Peyer's patch (tissue), 4 donors: ENCODE data around the gene COMMD1.

Experiments used
- POLR2A ChIP-seq, 2 donors: fragments of 450-650 bp; IDR thresholded peaks; one replicate each; pipeline ENCODE4 v1.5.1; 2017; ENCODE audit warnings: antibody characterized with exemption in 2 of 2, mild to moderate bottlenecking in 2 of 2, moderate library complexity in 2 of 2
- TF ChIP-seq, protein P1 (sequence below), 6 experiments: fragments of 450-650 bp in 4 of 6; fragments of 200-600 bp in 2 of 6; sonication (generic) in 1 of 6; IDR thresholded peaks; one replicate each; pipeline ENCODE4 v1.5.1; 2017 to 2019; ENCODE audit warnings: antibody characterized with exemption in 6 of 6, mild to moderate bottlenecking in 3 of 6, moderate library complexity in 1 of 6

DNA sequence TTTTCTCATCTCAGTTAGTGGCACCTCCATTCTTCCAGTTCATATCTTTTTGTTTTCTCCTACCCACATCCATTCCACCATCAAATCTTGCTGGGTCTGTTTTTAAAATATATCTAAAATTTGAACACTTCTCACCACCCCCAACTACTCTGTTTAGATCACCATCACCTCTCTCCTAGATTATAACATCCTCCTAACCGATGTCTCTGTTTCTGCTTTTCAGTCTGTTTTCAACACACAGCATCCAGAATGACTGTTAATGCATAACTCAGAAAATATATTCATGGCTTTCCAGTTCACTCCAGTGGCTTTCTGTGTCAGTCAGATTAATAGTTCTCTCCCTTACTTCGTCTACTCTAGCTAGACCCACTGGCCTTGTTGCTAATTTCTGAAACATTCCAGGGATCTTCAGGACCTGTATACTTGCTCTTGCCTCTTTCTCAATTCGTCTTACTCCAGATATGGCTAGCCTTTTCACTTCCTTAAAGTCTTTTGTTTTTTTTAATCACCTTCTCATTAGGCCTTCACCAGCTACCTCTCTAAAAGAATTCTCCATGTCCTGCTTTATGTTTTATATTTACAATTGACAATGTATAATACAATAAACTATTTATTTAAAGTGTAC, 105.3 kb downstream of the COMMD1 start:
- TF ChIP-seq, protein P1, sequence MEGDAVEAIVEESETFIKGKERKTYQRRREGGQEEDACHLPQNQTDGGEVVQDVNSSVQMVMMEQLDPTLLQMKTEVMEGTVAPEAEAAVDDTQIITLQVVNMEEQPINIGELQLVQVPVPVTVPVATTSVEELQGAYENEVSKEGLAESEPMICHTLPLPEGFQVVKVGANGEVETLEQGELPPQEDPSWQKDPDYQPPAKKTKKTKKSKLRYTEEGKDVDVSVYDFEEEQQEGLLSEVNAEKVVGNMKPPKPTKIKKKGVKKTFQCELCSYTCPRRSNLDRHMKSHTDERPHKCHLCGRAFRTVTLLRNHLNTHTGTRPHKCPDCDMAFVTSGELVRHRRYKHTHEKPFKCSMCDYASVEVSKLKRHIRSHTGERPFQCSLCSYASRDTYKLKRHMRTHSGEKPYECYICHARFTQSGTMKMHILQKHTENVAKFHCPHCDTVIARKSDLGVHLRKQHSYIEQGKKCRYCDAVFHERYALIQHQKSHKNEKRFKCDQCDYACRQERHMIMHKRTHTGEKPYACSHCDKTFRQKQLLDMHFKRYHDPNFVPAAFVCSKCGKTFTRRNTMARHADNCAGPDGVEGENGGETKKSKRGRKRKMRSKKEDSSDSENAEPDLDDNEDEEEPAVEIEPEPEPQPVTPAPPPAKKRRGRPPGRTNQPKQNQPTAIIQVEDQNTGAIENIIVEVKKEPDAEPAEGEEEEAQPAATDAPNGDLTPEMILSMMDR (IDR thresholded peaks at IDR 0.05) = no peak
- TF ChIP-seq POLR2A (IDR thresholded peaks at IDR 0.05) = no peak
